HG03108 (cell line): ENCODE data around the gene HIF1A.

Source experiments
- ATAC-seq: cut with Tn5 transposase; IDR thresholded peaks from one replicate; pipeline ENCODE4 v1.9.1; 2021; ENCODE audit warnings: moderate library complexity; ENCODE audit not compliant: unreplicated experiment

HIF1A gene

DNA sequence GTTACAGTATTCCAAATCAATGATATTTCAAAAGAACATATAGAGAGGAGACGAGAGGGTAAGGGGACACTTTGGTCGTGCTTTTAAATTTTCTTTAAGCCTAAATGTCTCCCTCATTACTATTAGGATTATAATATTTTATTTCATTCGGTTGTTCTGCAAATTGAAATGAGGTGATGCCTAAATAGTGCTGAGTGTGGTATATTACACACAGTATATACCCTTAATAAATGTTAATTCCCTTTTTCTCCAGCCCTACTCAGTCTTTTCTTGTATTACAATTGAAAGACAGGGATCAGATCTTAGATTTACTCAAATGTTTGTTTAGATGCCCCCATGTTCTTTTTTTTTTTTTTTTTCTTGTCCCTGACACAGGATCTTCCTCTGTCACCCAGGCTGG lies 74.6 kb downstream of the HIF1A start:
- ATAC-seq: no peak

DNA sequence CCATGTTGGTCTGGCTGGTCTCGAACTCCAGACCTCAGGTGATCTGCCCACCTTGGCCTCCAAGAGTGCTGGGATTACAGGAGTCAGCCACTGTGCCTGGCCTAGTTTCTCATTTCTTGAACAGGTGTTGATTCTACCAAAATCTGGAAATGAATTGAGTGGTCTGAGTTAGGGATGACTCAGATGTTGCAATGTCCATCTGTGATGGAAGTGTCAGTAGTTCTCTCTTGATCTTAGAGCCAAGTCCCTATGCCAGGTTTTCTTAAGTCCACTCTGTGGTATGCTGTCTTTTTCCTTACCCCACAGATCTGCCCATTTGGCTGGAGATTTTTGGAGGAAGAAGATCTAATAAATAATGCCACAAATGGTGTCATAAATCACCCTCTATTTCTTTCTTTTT lies 79.5 kb downstream of the HIF1A start:
- no peak for ATAC-seq

DNA sequence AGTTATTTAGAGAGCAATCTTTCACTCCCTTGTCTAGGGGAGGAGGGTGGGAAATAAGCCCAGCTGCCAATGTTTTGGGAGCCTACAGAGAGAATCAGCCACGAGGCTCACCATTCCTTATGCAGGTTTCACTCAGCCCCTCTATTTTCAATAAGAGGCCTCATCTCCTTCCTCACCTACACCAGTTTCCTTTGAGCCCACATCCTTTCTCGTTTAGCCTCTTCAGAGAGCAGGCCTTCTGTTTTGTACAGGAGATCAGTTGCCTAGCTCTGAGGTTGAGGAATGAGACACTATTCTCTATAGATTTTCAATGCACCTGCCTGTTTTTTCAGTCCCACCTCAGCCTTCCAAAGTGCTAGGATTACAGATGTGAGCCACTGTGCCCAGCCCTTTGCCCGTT lies 84.8 kb downstream of the HIF1A start:
- peak; percentile 83 for ATAC-seq

DNA sequence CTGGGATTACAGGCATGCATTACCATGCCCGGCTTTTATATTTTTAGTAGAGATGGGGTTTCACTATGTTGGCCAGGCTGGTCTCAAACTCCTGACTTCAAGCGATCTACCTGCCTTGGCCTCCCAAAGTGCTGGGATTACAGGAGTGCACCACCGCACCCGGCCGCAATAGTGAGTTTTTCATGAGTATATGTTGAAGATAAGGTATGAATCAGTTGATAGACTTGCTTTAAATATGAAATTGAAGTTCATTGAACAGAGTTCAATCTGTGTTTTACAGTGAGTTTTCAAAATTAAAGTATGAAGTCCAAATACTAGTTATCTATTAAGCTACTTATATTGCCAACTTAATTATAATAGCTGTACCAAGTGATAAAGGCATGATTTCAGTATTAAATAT lies 102.0 kb downstream of the HIF1A start:
- no peak for ATAC-seq
